GM06990 (cell line): ENCODE measurements around the gene CDH12.
"Not testable (repeated sequence)": the region's sequence is repeated elsewhere in the genome, so short reads cannot be mapped to it uniquely, and the experiment has no call there.

ENCODE experiments used
- DNase-seq: peaks from one replicate; pipeline ENCODE4 v3.0.0-alpha.2; 2011; ENCODE audit not compliant: insufficient read length; ENCODE audit errors: extremely low read depth
- H3K27me3 ChIP-seq: replicated peaks from 2 replicates; pipeline ENCODE4 v1.6.0; 2011; ENCODE audit warnings: low read length; ENCODE audit not compliant: control insufficient read depth, insufficient read depth
- H3K36me3 ChIP-seq: 2 replicates; pipeline ENCODE4 v1.5.1; 2011; ENCODE audit warnings: low read length; ENCODE audit not compliant: control insufficient read depth, insufficient read depth
- H3K4me3 ChIP-seq: replicated peaks from 2 replicates; pipeline ENCODE4 v1.5.1; 2011; ENCODE audit warnings: low read depth, mild to moderate bottlenecking, control low read depth, low read length
- CTCF ChIP-seq: IDR thresholded peaks from 2 replicates; pipeline ENCODE4 v1.5.1; 2011; ENCODE audit warnings: low read length, control low read depth, mild to moderate bottlenecking, inconsistent platforms; ENCODE audit not compliant: insufficient read depth, poor library complexity, severe bottlenecking

Gene CDH12

GRCh38 chr5:22156953-22157352 lies 696.2 kb downstream of the CDH12 start:
- not testable (repeated sequence) for H3K4me3 ChIP-seq, DNase-seq, H3K27me3 ChIP-seq, H3K36me3 ChIP-seq

GRCh38 chr5:22154779-22155178 lies 698.4 kb downstream of the CDH12 start:
- not testable (repeated sequence) for DNase-seq, H3K4me3 ChIP-seq, H3K36me3 ChIP-seq, H3K27me3 ChIP-seq

- not testable (repeated sequence) for H3K27me3 ChIP-seq, H3K4me3 ChIP-seq, H3K36me3 ChIP-seq, DNase-seq
Measured at GRCh38 chr5:22151801-22152200, 701.3 kb downstream of the CDH12 start.

GRCh38 chr5:22140418-22140817 lies 712.7 kb downstream of the CDH12 start:
- DNase-seq, H3K4me3 ChIP-seq, H3K36me3 ChIP-seq, H3K27me3 ChIP-seq: not testable (repeated sequence)

GRCh38 chr5:22139662-22140300 lies 713.4 kb downstream of the CDH12 start:
- not testable (repeated sequence) for H3K4me3 ChIP-seq

GRCh38 chr5:22111320-22111719 lies 741.8 kb downstream of the CDH12 start:
- H3K27me3 ChIP-seq = no peaks in the 10 kb centered on the region
- H3K36me3 ChIP-seq = no peaks in the 10 kb centered on the region
- no peak for DNase-seq
- TF ChIP-seq CTCF = no peak
- H3K4me3 ChIP-seq = no peak overlapping the region

More at GRCh38 chr5:22139662-22140300, 713.4 kb downstream of the CDH12 start:
- H3K27me3 ChIP-seq, H3K36me3 ChIP-seq, DNase-seq: not testable (repeated sequence)

GRCh38 chr5:22109315-22109714 lies 743.8 kb downstream of the CDH12 start:
- no peak for DNase-seq
- Histone ChIP-seq H3K4me3 (no peak overlapping the region), H3K36me3 (no peaks in the 10 kb centered on the region), H3K27me3 (no peaks in the 10 kb centered on the region)
- TF ChIP-seq CTCF = no peak

GRCh38 chr5:22108545-22108944 lies 744.6 kb downstream of the CDH12 start:
- no peak for TF ChIP-seq CTCF
- no peak for DNase-seq
- no peaks in the 10 kb centered on the region for H3K27me3 ChIP-seq
- no peak overlapping the region for H3K4me3 ChIP-seq
- H3K36me3 ChIP-seq = no peaks in the 10 kb centered on the region
